ENCODE measurements around the gene KSR1. TPM values are rescaled to one million over a fixed set of nuclear protein-coding genes. Genes with fewer than 3 reads are reported as not detected.
A peak's percentile ranks its signal among the peaks of the same experiment; 100 is the strongest.
"Not testable (repeated sequence)": the region's sequence is repeated elsewhere in the genome, so short reads cannot be mapped to it uniquely, and the experiment has no call there.

KSR1 gene
- total RNA-seq, 1 donor from 2014 or later = 60.2 TPM

DNA sequence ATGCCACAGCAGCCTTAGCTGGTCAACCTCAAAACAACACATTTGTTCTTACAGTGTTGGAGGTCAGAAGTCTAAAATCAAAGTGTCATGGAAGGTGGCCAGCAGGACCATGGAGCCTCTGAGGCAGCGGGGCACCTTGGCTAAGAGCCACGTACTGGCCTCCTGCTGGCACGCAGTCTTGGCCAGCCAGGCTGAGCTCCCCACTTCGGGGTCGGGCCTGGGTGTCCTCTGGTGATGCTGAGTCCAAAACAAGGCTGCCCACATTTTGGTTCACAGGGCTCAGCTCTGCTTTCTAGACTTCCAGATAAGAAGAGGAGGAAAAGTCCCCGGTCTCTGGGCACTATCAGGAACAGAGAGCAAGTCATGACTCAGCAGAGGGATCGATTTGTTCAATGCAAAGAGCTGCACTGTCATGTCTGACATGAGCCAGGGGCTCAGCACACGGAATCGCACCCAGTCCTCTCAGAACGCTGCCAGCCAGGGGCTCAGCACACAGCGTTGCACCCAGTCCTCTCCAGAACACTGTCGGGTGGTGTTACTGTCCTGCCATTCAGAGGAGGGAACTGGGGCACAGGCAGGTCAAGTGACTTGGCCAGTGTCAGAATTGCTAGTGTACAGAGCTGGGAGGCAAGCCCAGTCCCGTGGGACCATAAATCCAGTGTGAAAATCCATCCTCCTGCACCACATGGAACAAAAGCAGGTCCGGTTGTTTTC is 177.2 kb downstream of the KSR1 start:
- peak; percentile 64 for DNase-seq (ENCODE audit: low spot score)

DNA sequence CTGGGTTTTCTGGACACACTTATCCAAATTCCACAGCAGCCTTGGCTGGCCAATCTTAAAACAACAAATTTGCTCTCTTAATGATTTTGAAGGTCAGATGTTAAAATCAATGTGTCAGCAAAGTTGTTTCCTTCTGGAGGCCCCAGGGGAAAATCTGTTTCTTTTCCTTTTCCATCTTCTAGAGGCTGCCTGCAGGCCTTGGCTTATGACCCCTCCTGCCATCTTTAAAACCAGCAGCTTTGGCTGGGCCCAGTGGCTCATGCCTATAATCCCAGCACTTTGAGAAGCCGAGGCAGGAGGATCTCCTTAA is 177.7 kb downstream of the KSR1 start:
- DNase-seq (ENCODE audit: low spot score) = no peak

DNA sequence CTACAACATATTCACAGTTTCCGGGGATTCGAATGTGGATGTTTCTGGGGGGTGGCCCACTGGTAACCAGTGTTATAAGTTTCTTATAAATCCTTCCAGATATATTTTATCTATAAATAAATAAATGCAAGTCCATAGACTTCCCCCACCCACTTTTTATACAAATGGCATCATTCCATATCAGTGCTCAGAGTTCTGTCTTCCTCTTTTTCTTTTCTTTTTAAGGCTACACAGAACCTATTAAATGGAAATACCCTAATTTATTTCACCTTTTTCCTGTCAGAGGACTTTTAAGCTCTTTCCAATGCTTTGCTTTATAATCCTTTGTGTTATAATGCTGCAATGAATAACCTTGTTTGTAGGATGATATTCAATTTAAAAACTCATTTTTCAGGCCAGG is 178.5 kb downstream of the KSR1 start:
- DNase-seq (ENCODE audit: low spot score) = no peak

DNA sequence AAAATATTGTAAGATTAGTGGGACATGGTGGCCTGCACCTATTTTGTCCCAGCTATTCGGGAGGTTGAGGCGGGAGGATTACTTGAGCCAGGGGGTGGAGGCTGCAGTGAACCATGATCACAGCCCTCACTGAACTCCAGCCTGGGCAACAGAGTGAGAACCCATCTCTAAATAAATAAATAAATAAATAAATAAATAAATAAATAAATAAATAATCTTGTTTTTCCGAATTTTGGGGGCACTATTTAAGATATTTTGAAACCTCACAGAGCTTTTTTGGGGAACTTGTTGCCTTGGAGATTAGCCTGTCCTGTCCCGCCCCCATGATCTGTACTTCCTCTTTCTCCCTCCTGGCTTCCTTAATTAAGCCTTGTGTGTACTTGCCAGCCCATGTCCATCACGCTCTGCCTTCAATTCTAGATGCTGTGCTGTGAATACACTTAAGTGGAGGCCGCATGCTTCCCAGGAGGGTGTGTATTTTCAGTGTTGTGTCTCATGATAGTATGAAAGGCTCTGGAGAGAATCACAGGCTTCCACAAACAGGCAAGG is 179.1 kb downstream of the KSR1 start:
- peak; percentile 34 for DNase-seq (ENCODE audit: low spot score)

DNA sequence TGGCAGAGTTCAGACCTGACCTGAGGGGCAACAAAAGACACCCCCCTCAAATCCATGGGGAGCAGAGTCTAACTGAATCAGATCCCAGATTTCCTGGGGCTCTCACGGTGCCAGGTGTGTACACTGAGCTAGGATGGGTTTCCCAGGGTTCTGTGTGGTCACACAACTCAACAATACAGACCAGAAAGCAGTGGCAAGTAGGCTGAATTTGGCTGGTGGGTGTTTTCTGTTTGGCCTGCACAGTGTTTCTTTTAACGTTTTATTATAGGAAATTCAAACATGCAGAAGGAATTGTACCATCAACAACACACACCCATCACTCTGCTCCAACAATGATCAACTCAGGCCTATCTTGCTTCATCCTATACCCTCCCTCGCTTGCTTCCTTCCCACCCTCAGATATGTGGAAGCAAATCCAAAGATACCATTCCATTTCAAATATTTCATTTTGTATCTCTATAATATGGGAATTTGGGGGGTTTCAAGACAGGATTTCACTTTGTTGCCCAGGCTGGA is 179.8 kb downstream of the KSR1 start:
- DNase-seq (ENCODE audit: low spot score) = not testable (repeated sequence)

DNA sequence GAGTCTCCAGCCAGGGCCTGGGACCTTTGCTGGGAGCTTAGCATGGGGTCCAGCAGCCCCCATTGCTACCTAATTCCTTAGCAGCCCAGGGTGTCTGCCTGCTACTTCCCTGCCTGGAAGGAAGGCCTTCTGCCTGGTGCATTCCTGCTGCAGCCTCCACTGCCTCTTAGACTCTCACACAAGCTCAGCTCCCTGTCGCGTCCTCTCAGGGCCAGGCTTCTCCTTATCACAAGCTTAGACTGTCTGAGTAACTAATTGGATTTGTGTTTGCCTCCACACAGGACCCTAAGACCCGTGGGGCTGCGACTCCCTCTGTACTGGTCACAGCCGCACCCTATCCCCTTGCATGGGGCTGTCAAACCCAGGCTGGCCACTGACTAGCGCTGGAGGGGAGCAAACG is 181.6 kb downstream of the KSR1 start:
- DNase-seq (ENCODE audit: low spot score) = not testable (repeated sequence)

DNA sequence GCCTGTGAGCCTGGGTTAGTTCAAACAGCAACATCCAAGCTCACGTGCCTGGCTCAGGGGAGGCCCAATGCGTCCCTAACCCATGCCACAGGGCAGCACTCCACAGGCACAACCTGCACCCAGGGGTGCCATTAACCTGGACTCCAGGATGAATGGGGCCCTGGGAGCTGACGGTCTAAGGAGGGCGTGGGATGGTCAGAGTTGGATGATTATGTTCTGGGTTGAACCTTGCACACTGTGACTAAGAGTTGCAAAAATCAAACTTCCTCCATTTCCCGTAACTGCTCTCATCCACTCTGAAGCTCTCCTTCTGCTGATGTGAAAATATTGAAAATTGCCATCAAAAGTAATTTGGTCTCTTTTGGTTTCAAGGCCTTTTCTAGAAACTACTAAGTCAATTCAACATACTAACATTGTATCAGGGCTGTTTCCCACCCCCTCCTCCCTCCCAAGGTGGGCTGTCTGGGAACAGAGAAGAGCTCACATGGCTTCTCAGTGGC is 182.2 kb downstream of the KSR1 start:
- not testable (repeated sequence) for DNase-seq (ENCODE audit: low spot score)

DNA sequence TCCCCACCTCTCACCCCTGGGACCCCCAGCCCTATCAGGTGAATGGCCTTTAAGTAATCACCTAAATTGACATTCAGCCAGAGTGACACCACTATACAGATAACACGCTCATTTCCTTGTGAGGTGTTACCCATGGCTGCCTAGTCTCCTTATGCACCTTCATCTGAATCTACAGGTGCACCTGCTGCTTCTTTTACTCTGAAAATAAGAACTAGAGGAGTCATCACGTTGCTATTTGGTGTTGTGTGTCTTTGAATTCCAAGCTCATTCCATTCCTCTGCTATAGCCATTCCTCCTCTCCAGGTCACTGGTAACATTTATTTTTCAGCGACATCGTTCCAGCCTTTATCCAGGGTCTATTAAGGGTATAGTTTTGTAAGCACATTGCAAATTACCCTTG is 184.5 kb downstream of the KSR1 start:
- no peak for DNase-seq (ENCODE audit: low spot score)

DNA sequence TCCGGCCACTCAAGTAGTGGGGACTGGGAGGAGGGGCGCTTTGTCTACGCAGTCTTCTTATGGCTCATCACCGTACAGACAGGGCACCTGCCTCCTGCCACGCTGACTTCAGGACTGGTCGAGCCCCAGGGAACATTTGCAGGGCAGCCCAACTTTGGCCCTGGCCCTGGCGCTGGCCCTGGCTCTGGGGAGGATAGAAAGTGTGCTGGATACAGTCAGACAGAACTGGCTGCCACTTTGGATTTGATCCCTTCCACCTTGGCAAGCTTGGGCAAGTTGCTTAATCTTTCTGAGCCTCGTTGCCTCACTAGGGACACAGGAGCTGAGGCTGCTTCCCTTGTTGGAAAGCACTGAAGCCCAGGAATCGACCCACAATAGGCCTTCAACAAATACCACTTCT is 188.3 kb downstream of the KSR1 start:
- no peak for DNase-seq (ENCODE audit: low spot score)

DNA sequence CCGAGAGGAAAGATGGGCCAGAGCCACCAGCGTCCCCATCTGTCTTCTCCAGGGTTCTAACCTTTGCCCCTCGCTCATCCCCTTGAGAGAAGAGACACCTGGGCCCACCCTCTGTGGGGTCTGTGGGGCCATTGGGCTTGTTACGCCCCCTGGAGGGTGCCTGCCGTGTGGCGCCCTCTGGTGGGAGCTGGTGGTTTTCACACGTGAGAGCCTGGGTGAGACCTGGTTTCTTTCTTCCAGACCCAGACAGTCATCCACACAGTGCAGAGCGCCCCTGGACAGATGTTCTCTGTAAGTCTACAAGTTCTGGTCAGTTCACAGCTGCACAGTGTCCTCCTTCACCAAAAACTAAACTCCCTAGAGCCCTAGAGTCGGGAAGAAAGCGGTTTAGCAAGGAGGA is 189.4 kb downstream of the KSR1 start:
- DNase-seq (ENCODE audit: low spot score) = not testable (repeated sequence)

DNA sequence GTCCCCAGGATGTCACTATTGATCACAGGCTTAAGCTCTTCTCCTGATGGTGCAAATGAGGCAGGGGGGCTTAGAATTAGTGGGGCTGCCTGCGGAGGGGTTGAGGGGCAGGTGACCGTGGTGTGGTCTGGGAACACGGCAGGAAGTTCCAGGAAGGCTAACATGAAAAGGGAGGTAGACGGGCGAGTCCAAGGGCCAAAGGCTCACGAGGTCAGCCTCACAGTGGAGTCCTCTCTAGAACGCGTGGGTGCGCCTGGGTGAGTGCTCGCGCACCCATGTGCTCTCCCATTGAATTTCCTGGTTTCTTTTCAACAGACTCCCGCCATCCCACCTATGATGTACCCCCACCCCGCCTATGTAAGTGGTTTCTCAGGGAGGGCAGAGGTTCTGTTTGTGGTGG is 190.0 kb downstream of the KSR1 start:
- no peak for DNase-seq (ENCODE audit: low spot score)

DNA sequence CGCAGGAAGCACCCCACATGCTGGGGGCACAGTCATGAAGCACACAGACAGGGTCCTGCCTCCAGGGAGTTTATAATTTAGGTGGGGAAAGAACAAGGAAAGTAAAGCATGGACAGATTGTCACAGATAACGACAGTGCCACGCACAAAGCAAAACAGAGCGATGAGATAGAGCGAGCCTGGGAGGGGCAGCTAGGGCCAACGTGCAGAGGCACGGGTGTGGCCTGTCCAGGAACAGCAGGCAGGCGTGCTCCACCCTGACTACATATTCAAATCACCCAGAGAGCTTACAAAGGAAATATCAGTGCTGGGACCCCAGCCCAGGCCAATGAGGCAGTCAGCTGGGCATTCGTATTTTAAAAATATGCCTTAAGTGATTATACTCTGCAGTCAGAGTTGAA is 191.5 kb downstream of the KSR1 start:
- no peak for DNase-seq (ENCODE audit: low spot score)

DNA sequence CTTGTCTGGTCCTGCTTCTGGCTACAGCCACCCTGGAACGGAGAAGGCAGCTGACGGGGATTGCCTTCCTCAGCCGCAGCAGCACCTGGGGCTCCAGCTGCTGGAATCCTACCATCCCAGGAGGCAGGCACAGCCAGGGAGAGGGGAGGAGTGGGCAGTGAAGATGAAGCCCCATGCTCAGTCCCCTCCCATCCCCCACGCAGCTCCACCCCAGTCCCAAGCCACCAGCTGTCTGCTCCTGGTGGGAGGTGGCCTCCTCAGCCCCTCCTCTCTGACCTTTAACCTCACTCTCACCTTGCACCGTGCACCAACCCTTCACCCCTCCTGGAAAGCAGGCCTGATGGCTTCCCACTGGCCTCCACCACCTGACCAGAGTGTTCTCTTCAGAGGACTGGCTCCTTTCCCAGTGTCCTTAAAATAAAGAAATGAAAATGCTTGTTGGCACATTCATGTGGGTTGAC is 192.9 kb downstream of the KSR1 start:
- DNase-seq (ENCODE audit: low spot score) = not testable (repeated sequence)

DNA sequence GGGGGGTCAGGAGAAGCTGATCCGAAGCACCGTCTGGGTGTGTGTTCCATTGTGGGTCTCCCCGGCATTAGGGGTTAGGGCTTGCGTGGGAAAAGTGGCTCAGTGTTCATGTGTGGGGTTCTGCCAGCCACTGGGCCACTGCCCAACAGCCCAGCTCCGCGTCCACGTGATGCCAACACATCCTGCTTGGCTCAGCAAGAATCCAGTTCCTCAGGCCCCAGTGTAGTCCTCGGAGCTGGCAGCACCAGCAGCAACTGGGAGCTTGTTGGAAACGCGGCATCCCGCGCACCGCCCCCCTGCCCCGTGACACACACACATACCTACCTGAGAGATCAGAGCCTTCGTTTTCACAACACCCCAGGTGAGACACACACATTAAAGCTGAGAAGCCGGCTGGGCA is 193.7 kb downstream of the KSR1 start:
- peak; percentile 45 for DNase-seq (ENCODE audit: low spot score)

DNA sequence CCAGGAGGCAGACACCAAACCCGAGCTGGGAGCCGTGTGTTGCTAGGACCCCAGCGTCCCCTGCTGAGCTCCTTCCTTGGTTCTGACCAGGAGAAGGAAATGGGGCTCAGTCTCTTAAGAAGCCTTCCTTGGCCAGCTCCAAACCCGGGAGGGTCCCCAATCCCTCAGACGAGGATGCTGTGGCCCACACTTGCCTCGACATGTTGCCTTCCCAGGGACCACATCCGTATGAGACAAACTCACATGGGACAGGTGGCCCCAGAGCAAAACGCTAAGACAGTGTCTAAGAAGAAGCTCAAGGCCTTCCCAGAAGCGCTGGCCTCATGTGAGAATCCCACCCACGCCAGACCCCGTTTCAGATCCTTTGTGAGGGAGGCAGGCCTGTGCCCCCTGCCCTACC is 194.6 kb downstream of the KSR1 start:
- DNase-seq (ENCODE audit: low spot score) = no peak

DNA sequence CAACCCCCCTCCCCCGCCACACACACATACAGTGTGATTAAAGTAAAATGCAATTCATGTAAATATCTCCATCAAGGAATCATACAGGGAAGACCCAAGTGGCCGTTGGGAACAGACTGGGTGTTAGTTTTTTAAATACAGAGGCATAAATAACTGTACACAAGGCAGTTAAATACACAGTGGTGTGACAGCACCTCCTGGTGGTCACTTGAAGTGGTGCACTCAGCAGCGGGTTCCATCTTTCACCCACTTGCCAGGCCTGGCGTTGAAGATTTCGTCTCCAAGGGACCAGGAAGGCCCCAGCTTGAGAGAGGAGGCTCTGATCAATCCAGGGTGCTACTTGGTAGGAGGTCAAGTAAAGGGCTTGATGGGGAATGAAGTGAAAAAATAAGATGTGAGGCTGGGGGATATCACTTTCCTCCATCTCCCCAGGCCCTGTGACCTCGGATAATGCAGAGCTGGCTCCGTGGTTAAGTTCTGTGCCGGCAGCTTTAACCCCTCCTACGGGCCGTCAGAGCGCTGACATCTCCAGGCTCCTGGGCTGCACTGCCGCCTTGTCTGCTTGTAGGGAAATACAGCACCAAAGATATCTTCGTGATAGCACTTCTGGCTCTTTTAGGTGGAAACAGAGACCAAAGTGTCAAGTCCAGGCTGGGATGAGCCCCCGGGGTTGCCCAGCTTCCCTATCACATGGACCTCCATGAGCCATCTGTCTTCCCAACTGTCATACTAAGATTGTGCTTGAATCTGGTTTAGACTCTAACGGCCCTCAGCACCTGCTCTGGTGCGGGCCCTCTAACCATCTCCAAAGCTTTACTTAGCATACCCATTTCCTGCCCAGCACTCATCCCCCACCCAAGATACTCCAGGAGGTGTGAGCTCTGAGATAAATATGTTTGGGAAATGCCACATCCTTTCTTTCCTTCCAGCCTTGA is 195.4 kb downstream of the KSR1 start:
- DNase-seq (ENCODE audit: low spot score) = peak; percentile 74

DNA sequence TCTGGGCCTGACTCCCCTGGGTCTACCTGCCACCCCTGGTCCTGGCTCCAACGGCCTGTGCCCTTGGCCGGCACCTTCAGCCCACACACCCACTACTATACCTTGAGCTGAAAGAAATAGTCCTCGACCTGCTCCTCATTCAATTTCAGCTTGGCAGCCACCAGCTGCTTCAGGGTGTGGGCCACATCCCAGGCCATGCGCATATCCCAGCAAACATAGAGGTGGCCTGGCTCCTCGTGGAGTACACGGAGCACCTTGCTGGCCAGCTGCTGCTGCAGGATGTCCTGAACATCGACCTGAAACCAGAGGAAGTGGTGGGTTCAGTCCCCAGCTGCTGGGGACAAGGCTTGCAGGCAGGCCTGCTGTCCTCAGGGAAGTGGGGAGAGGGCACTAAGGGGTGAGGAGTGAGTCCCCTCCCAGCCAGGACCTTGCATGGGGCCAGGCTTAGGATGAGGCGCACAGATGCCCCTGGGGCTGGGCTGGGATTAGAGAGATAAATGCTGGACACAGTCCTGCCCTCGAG is 197.3 kb downstream of the KSR1 start:
- DNase-seq (ENCODE audit: low spot score) = not testable (repeated sequence)

DNA sequence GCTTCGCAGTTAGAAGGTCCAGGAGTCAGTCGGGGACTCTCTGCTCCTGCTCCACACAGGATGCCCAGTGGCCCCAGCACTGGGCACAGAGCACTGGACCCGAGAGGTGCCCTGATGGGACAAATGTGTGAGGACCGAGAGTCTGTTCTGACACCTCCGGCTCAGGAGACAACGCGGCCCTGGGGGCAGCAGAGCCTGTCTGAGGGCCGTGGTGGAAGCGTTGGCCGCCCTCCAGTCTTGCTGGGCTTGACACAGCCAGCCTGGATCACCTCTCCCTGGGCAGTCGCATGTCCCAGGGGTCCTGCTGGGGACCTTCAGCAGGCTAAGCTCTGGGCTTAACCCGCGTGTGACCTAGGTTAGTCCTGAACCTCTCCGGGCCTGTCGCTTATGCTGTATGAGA is 197.9 kb downstream of the KSR1 start:
- no peak for DNase-seq (ENCODE audit: low spot score)

DNA sequence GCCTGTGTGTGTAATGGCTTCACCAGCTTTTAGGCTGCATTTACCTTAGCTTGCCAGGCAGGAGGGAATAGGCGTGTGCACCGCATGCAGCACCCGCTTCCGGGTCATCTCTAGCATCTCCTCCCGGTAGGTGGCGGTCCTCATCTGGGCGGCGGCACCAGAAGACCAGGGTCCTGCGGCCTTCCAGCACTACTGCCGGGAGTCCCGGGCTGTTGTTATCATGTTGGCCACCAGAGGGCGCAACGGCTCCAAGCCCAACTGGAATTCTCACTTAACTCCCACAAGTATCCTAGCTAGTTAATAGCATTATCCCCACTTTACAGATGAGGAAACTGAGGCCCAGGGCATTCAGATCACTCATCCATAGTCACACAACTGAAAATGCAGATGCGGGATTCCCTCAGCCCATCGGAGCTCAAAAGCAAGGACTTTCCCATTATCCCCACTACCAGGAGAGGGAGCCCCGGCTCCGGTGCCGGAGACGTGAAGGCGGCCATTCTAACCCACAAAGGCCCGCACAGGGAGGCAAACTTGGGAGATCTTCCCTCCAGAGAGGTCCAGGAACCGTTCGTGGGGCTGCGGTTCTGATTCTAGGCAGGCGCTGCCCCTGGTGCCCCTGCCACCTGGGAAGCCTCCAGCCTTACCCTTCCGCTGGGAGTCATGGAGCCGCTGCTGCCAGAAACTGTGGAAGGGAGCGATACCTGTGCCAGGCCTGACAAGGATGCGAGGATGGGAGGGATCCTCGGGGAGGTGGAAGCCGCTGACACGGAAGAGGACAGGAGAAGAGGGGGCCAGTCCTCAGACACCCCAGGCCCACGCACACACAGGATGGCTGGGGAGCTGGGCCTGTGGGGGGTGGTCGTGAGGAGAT is 198.6 kb downstream of the KSR1 start:
- peak; percentile 66 for DNase-seq (ENCODE audit: low spot score)

DNA sequence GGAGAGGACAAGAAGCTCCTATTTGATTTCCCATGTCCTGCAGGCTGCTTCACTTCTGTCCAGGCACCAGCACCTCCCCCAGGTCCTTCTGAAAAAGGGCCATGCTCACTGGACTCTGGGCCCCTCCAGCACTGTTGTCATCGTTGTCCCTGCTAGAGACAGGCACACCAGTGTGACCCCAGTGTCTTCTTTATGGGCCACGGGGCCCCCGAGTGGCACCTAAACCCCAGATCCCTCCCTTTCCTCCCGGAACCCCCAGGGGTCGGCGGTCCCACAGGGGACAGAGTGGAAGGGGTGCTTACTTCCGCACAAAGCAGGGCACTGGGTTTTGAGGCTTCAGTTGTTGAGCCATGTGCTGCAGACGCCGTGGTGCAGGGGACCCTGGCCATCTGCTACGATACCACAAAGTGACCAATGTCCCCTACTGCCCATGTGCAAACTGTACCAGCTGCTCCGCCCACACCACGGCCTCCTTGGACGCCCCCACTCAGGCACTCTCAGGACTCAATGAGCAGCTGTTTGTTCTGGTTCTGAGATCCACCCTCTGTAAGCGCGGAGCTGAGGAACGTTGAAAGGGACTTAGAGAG is 199.4 kb downstream of the KSR1 start:
- not testable (repeated sequence) for DNase-seq (ENCODE audit: low spot score)

DNA sequence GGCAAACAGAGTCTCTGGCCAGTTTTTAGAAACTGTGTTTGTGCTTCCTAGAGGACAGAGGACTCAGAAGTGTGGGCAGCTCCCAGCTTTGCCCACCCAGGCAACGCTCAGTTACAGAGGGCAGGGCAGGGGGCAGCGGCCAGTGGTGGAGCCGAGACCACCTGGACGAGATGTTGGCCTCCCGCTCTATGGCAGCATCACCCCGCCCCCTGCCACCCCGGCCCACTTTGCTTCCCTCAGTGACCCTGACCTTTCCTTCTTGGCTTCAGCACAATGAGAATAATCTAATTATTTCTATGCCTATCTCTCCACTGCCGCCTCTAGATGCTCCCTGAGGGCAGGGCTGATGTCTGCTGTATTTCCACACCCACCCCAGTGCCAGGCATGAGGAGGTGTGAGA is 200.4 kb downstream of the KSR1 start:
- DNase-seq (ENCODE audit: low spot score) = not testable (repeated sequence)

Measured in mucosa of gallbladder (tissue), 1 donor.